ENCODE measurements around the gene CRLF2.
"Not testable (repeated sequence)": the region's sequence is repeated elsewhere in the genome, so short reads cannot be mapped to it uniquely, and the experiment has no call there.

The CRLF2 gene

GRCh38 chrX:1167466-1167865 is 45.0 kb downstream of the CRLF2 start:
- no peak for DNase-seq (ENCODE audit: low read depth in 2 of 2)

GRCh38 chrX:1165535-1166196 is 46.8 kb downstream of the CRLF2 start:
- no peak for DNase-seq (ENCODE audit: low read depth in 2 of 2)

- no peak for DNase-seq (ENCODE audit: low read depth in 2 of 2)
Measured at GRCh38 chrX:1164322-1165288, 47.8 kb downstream of the CRLF2 start.

DNA sequence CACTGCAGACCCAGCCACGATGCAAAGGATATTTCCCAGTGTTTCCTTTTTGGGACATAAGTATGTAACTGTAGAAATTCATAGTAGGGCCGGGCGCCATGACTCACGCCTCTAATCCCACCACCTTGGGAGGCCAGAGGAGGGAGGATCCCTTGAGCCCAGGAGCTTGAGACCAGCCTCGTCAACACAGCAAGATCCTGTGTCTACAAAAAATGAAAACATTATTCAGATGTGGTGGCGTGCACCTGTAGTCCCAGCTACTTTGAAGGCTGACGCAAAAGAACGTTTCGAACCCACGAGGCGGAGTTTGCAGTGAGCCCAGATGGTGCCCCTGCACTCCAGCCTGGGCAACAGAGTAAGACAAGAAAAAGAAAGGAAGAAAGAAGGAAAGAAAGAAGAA is 49.2 kb downstream of the CRLF2 start:
- DNase-seq (ENCODE audit: low read depth in 2 of 2) = no peak

DNA sequence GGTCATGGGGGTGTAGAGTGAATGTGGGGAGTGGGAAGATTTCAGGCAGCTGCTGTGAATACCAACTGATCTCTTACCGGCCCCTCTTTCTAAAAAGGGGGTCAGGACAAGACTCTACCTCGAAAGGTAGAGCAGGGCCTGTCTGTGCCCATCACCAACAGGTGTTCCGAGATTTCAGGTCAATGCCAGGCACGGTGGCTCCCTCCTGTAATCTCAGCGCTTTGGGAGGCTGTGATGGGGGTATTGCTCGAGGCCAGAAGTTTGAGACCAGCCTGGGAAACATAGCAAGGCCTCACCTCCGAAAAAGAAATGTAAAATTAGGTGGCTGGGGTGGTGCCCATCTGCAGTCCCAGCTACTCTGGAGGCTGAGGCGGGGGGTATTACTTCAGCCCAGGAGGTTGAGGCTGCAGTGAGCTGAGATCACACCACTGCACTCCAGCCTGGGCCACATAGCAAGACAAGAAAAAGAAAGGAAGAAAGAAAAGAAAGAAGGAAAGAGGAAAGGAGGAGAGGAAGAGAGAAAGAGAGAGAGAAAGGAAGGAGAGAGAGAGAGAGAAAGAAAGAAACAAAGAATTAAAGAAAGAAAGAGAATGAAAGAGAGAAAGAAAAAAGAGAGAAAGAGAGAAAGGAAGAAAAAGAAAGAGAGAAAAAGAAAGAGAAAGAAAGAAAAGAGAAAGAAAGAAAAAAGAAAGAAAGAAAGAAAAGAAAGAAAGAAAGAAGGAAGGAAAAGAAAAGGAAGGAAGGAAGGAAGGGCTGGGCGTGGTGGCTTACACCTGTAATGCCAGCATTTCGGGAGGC is 50.1 kb downstream of the CRLF2 start:
- no peak for DNase-seq (ENCODE audit: low read depth in 2 of 2)

DNA sequence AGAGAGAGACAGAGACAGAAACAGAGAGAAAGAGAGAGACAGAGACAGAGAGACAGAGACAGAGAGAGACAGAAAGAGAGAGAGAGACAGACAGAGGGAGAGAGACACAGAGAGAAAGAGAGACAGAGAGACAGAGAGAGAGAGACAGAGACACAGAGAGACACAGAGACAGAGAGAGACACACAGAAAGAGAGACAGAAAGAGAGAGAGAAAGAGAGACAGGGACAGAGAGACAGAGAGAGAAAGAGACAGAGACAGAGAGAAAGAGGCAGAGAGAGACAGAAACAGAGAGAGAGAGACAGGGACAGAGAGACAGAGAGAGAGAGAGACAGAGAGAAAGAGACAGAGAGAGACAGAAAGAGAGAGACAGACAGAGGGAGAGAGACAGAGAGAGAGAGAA is 52.9 kb downstream of the CRLF2 start:
- DNase-seq (ENCODE audit: low read depth in 2 of 2) = no peak

GRCh38 chrX:1156681-1157455 is 55.6 kb downstream of the CRLF2 start:
- DNase-seq (ENCODE audit: low read depth in 2 of 2) = not testable (repeated sequence)

GRCh38 chrX:1153940-1154339 is 58.5 kb downstream of the CRLF2 start:
- DNase-seq (ENCODE audit: low read depth in 2 of 2) = no peak

DNA sequence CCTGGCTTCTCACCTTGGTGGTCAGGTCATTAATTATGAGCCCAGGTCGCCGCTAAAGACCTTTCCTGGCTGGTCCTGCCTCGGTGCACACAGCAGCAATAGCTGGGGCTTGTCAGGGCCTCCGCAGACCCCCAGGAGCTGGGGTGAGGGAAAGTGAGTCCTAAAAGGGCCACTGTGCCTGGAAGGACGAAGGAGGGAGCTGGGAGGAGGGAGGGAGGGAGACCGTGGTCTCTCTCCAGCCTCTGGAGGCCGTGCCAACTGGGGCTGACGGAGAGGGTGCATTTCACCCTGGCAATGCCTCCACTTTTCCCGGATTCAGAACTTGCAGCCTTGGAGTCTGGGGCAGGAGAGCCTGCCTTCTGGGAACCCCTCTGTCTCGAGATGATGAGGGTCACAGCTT is 60.4 kb downstream of the CRLF2 start:
- DNase-seq (ENCODE audit: low read depth in 2 of 2) = no peak

- no peak for DNase-seq (ENCODE audit: low read depth in 2 of 2)
Measured at GRCh38 chrX:1151378-1152077, 60.9 kb downstream of the CRLF2 start.

GRCh38 chrX:1150569-1151347 is 61.7 kb downstream of the CRLF2 start:
- no peak for DNase-seq (ENCODE audit: low read depth in 2 of 2)

GRCh38 chrX:1147611-1148515 is 64.6 kb downstream of the CRLF2 start:
- no peak for DNase-seq (ENCODE audit: low read depth in 2 of 2)

DNA sequence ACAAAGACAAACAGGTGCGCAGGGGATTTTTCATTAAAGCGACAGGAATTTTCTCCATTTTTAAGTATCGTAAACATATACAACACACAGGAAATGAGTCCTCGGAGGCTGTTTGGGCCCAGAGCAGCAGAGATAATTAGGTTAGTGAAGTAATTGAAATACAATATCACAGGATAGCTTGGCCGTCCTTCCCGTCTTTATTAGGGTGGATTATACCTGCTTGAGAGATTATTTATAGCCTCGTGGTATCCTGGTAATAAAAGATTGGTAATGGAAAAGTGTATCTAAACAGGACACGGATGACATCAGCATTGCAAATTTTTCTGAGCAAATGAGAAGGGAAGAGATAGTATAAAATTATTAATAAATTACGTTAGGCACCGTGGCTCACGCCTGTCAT is 68.2 kb downstream of the CRLF2 start:
- DNase-seq (ENCODE audit: low read depth in 2 of 2) = no peak

All from stimulated activated CD8-positive, alpha-beta memory T cell treated with anti-CD3 and anti-CD28 coated beads, Interleukin-15, amount 100 ng/mL, for 4 hours (primary cell).